Stomach (tissue), 4 donors: ENCODE data around the gene TET1.

Source experiments
- CTCF ChIP-seq, 7 experiments: fragments of 450-650 bp in 4 of 7; fragments of 200-600 bp in 3 of 7; sonication (generic) in 3 of 7; IDR thresholded peaks; one replicate each; pipeline ENCODE4 v1.5.1; 2016 to 2019; ENCODE audit warnings: antibody characterized with exemption in 7 of 7, control low read depth in 2 of 7, mild to moderate bottlenecking in 1 of 7
- POLR2A ChIP-seq, 4 donors: fragments of 450-650 bp; IDR thresholded peaks; one replicate each; pipeline ENCODE4 v1.6.1; 2016; ENCODE audit warnings: antibody characterized with exemption in 4 of 4, control low read depth in 2 of 4, mild to moderate bottlenecking in 1 of 4, moderate library complexity in 1 of 4
- POLR2AphosphoS5 ChIP-seq, 3 donors: sonication (generic); formaldehyde crosslinking; IDR thresholded peaks; one replicate each; pipeline ENCODE4 v1.6.1; 2016; ENCODE audit warnings: antibody characterized with exemption in 3 of 3

DNA sequence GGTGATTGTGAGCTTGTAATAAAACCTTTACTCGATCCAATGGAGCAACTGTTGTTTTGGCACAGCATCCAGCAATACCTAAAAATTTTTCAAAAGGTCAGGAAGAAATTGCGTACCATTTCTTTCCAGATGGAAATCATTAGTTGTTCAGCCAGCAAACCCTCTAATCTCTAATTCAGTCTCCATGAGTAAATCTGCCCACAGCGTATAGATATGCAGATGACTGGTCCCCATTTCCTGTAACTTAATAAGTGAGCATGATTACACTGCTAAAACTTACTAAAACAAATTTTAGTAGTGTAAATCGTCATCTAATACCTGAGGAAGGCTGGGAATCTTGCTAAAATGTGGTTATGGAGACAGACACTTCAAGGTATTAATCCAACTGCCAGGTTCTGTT lies 43.4 kb upstream of the TET1 start:
- TF ChIP-seq CTCF (IDR thresholded peaks at IDR 0.05) (no peak), POLR2A (IDR thresholded peaks at IDR 0.05) (no peak), POLR2AphosphoS5 (IDR thresholded peaks at IDR 0.05) (no peak)
